GM11168 (cell line): ENCODE measurements around the gene STK32C.

Experiments used
- in situ Hi-C: fragments of 300-500 bp; cut with MboI; formaldehyde crosslinking; loops from one replicate; pipeline ENCODE4 v1.12.0; 2022; ENCODE audit warnings: low sequenced_read_pairs; ENCODE audit not compliant: unreplicated experiment

The STK32C gene

GRCh38 chr10:132176623-132177500 is 130.9 kb downstream of the STK32C start:
- in situ Hi-C loops, result no loop called here

- in situ Hi-C loops, result no loop called here
These were observed 131.7 kb downstream of the STK32C start for GRCh38 chr10:132175907-132176581.

GRCh38 chr10:132175408-132175807 is 132.3 kb downstream of the STK32C start:
- in situ Hi-C loops, result no loop called here

- in situ Hi-C loops, result no loop called here
These were observed 133.5 kb downstream of the STK32C start for GRCh38 chr10:132174237-132174636.

- in situ Hi-C loops, result no loop called here
These were observed 134.6 kb downstream of the STK32C start for GRCh38 chr10:132173185-132173584.

- in situ Hi-C loops, result no loop called here
These were observed 135.4 kb downstream of the STK32C start for GRCh38 chr10:132172091-132173066.

- in situ Hi-C loops, result no loop called here
These were observed 137.0 kb downstream of the STK32C start for GRCh38 chr10:132170561-132171361.

- in situ Hi-C loops, result no loop called here
These were observed 137.8 kb downstream of the STK32C start for GRCh38 chr10:132169766-132170560.

- in situ Hi-C loops, result no loop called here
These were observed 138.6 kb downstream of the STK32C start for GRCh38 chr10:132169031-132169765.

- in situ Hi-C loops, result no loop called here
These were observed 139.1 kb downstream of the STK32C start for GRCh38 chr10:132168571-132169030.

GRCh38 chr10:132167976-132168375 is 139.8 kb downstream of the STK32C start:
- in situ Hi-C loops, result no loop called here

- in situ Hi-C loops, result no loop called here
These were observed 140.6 kb downstream of the STK32C start for GRCh38 chr10:132167041-132167674.

- in situ Hi-C loops, result no loop called here
These were observed 141.4 kb downstream of the STK32C start for GRCh38 chr10:132166216-132166950.

- in situ Hi-C loops, result no loop called here
These were observed 142.3 kb downstream of the STK32C start for GRCh38 chr10:132165416-132165980.

GRCh38 chr10:132164761-132165278 is 142.9 kb downstream of the STK32C start:
- in situ Hi-C loops, result no loop called here

- in situ Hi-C loops, result no loop called here
These were observed 143.8 kb downstream of the STK32C start for GRCh38 chr10:132163826-132164515.
